ENCODE results near the gene ACCSL.

Gene ACCSL

DNA sequence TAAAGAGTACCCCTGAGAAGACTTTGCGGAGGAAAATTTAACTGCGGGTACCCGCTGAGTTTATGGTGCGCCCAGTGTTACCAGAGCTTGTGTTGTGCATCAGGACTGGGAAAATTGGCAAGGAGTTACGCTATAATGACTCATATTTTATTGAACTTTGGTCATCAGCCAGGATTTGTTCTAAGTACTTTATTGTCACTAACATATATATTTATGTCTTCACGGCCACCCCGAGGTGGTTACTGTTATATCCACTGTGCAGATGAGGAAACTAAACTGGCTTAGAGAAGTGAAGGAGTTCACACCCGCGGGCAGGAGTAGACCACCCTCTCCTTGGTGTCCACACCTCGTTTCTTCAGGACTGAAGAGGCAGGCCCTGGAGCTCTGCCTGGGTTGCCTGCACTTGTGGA lies 19.0 kb downstream of the ACCSL start:
- TF ChIP-seq PPARA (CRISPR knock-in tag; IDR thresholded peaks at IDR 0.05; ENCODE audit: borderline replicate concordance) (no peak), ZNF70 (CRISPR knock-in tag; IDR thresholded peaks at IDR 0.05) (no peak), TCF4 (CRISPR knock-in tag; IDR thresholded peaks at IDR 0.05; ENCODE audit: borderline replicate concordance) (no peak), BACH2 (CRISPR knock-in tag; IDR thresholded peaks at IDR 0.05; ENCODE audit: borderline replicate concordance) (no peak), ZNF565 (CRISPR knock-in tag; conservative IDR thresholded peaks at IDR 0.05; ENCODE audit: low read depth) (no peak), ARNTL (CRISPR knock-in tag; IDR thresholded peaks at IDR 0.05; ENCODE audit: borderline replicate concordance, low read depth) (no peak), ZFP3 (CRISPR knock-in tag; IDR thresholded peaks at IDR 0.05) (no peak), CSDC2 (CRISPR knock-in tag; IDR thresholded peaks at IDR 0.05) (no peak), ISL1 (CRISPR knock-in tag; IDR thresholded peaks at IDR 0.05) (no peak), RARB (CRISPR knock-in tag; IDR thresholded peaks at IDR 0.05) (no peak), TOX (CRISPR knock-in tag; IDR thresholded peaks at IDR 0.05; ENCODE audit: borderline replicate concordance) (no peak), SNAI2 (CRISPR knock-in tag; IDR thresholded peaks at IDR 0.05) (no peak)
- TF ChIP-seq, protein P1, sequence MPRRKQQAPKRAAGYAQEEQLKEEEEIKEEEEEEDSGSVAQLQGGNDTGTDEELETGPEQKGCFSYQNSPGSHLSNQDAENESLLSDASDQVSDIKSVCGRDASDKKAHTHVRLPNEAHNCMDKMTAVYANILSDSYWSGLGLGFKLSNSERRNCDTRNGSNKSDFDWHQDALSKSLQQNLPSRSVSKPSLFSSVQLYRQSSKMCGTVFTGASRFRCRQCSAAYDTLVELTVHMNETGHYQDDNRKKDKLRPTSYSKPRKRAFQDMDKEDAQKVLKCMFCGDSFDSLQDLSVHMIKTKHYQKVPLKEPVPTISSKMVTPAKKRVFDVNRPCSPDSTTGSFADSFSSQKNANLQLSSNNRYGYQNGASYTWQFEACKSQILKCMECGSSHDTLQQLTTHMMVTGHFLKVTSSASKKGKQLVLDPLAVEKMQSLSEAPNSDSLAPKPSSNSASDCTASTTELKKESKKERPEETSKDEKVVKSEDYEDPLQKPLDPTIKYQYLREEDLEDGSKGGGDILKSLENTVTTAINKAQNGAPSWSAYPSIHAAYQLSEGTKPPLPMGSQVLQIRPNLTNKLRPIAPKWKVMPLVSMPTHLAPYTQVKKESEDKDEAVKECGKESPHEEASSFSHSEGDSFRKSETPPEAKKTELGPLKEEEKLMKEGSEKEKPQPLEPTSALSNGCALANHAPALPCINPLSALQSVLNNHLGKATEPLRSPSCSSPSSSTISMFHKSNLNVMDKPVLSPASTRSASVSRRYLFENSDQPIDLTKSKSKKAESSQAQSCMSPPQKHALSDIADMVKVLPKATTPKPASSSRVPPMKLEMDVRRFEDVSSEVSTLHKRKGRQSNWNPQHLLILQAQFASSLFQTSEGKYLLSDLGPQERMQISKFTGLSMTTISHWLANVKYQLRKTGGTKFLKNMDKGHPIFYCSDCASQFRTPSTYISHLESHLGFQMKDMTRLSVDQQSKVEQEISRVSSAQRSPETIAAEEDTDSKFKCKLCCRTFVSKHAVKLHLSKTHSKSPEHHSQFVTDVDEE (CRISPR knock-in tag; IDR thresholded peaks at IDR 0.05), result no peak
- TF ChIP-seq, protein P2, sequence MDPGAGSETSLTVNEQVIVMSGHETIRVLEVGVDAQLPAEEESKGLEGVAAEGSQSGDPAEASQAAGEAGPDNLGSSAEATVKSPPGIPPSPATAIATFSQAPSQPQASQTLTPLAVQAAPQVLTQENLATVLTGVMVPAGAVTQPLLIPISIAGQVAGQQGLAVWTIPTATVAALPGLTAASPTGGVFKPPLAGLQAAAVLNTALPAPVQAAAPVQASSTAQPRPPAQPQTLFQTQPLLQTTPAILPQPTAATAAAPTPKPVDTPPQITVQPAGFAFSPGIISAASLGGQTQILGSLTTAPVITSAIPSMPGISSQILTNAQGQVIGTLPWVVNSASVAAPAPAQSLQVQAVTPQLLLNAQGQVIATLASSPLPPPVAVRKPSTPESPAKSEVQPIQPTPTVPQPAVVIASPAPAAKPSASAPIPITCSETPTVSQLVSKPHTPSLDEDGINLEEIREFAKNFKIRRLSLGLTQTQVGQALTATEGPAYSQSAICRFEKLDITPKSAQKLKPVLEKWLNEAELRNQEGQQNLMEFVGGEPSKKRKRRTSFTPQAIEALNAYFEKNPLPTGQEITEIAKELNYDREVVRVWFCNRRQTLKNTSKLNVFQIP (CRISPR knock-in tag; IDR thresholded peaks at IDR 0.05; ENCODE audit: borderline replicate concordance, low read depth), result no peak
- TF ChIP-seq, protein P3, sequence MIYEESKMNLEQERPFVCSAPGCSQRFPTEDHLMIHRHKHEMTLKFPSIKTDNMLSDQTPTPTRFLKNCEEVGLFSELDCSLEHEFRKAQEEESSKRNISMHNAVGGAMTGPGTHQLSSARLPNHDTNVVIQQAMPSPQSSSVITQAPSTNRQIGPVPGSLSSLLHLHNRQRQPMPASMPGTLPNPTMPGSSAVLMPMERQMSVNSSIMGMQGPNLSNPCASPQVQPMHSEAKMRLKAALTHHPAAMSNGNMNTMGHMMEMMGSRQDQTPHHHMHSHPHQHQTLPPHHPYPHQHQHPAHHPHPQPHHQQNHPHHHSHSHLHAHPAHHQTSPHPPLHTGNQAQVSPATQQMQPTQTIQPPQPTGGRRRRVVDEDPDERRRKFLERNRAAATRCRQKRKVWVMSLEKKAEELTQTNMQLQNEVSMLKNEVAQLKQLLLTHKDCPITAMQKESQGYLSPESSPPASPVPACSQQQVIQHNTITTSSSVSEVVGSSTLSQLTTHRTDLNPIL (CRISPR knock-in tag; IDR thresholded peaks at IDR 0.05; ENCODE audit: low read depth), result no peak
- TF ChIP-seq, protein P4, sequence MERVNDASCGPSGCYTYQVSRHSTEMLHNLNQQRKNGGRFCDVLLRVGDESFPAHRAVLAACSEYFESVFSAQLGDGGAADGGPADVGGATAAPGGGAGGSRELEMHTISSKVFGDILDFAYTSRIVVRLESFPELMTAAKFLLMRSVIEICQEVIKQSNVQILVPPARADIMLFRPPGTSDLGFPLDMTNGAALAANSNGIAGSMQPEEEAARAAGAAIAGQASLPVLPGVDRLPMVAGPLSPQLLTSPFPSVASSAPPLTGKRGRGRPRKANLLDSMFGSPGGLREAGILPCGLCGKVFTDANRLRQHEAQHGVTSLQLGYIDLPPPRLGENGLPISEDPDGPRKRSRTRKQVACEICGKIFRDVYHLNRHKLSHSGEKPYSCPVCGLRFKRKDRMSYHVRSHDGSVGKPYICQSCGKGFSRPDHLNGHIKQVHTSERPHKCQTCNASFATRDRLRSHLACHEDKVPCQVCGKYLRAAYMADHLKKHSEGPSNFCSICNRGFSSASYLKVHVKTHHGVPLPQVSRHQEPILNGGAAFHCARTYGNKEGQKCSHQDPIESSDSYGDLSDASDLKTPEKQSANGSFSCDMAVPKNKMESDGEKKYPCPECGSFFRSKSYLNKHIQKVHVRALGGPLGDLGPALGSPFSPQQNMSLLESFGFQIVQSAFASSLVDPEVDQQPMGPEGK (CRISPR knock-in tag; IDR thresholded peaks at IDR 0.05; ENCODE audit: borderline replicate concordance), result no peak
- ATAC-seq, result peak; percentile 35

DNA sequence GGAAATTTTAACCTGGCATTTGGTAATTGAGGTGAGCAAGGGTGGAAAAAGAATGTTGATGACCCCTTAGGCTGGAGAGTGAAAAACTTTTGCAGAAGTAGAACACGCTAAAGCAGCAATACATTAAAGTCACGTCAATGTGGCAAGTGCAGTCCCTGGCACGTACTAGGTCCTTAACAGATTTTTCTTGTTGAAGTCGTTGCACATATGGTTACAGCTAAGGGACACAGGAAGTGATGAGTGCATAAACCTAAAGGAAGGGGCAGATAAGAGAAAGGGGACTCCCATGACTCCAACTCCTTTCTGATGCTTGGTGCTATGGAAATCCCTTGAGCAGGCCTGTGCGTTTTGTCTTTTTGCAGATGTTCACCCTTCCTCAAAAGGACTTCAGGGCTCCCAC lies 19.5 kb downstream of the ACCSL start:
- no peak for ATAC-seq
- TF ChIP-seq ISL1 (CRISPR knock-in tag; IDR thresholded peaks at IDR 0.05) (no peak), ZNF70 (CRISPR knock-in tag; IDR thresholded peaks at IDR 0.05) (no peak), ZNF565 (CRISPR knock-in tag; conservative IDR thresholded peaks at IDR 0.05; ENCODE audit: low read depth) (no peak), ESRRG (CRISPR knock-in tag; IDR thresholded peaks at IDR 0.05) (no peak), GLIS3 (CRISPR knock-in tag; IDR thresholded peaks at IDR 0.05) (no peak), RARB (CRISPR knock-in tag; IDR thresholded peaks at IDR 0.05) (no peak), BACH2 (CRISPR knock-in tag; IDR thresholded peaks at IDR 0.05; ENCODE audit: borderline replicate concordance) (no peak), OSR1 (CRISPR knock-in tag; IDR thresholded peaks at IDR 0.05) (no peak), PPARA (CRISPR knock-in tag; IDR thresholded peaks at IDR 0.05; ENCODE audit: borderline replicate concordance) (no peak), CSDC2 (CRISPR knock-in tag; IDR thresholded peaks at IDR 0.05) (no peak), ZFP3 (CRISPR knock-in tag; IDR thresholded peaks at IDR 0.05) (no peak), ZC3H10 (CRISPR knock-in tag; IDR thresholded peaks at IDR 0.05) (no peak), SNAI2 (CRISPR knock-in tag; IDR thresholded peaks at IDR 0.05) (no peak), ARNTL (CRISPR knock-in tag; IDR thresholded peaks at IDR 0.05; ENCODE audit: borderline replicate concordance, low read depth) (no peak), ZNF8 (CRISPR knock-in tag; IDR thresholded peaks at IDR 0.05) (no peak)
- TF ChIP-seq, protein P1 (CRISPR knock-in tag; IDR thresholded peaks at IDR 0.05), result no peak
- TF ChIP-seq, protein P5, sequence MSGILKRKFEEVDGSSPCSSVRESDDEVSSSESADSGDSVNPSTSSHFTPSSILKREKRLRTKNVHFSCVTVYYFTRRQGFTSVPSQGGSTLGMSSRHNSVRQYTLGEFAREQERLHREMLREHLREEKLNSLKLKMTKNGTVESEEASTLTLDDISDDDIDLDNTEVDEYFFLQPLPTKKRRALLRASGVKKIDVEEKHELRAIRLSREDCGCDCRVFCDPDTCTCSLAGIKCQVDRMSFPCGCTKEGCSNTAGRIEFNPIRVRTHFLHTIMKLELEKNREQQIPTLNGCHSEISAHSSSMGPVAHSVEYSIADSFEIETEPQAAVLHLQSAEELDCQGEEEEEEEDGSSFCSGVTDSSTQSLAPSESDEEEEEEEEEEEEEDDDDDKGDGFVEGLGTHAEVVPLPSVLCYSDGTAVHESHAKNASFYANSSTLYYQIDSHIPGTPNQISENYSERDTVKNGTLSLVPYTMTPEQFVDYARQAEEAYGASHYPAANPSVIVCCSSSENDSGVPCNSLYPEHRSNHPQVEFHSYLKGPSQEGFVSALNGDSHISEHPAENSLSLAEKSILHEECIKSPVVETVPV (CRISPR knock-in tag; IDR thresholded peaks at IDR 0.05), result no peak
- TF ChIP-seq, protein P4 (CRISPR knock-in tag; IDR thresholded peaks at IDR 0.05; ENCODE audit: borderline replicate concordance), result no peak
- TF ChIP-seq, protein P2 (CRISPR knock-in tag; IDR thresholded peaks at IDR 0.05; ENCODE audit: borderline replicate concordance, low read depth), result no peak
